Osteocyte (in vitro differentiated cells): ENCODE measurements around the gene HSPA4. TPM values are rescaled to one million over a fixed set of nuclear protein-coding genes. Genes with fewer than 3 reads are reported as not detected.

ENCODE experiments used
- DNase-seq: peaks from one replicate; pipeline ENCODE4 v3.0.0; 2021; ENCODE audit warnings: mixed read lengths; ENCODE audit not compliant: unreplicated experiment; ENCODE audit errors: extremely low spot score
- H3K27ac Mint-ChIP-seq: one replicate; pipeline ENCODE4 v1.8.0; 2021; ENCODE audit warnings: mild to moderate bottlenecking, mixed read lengths; ENCODE audit not compliant: unreplicated experiment
- H3K27me3 Mint-ChIP-seq: one replicate; pipeline ENCODE4 v1.8.0; 2021; ENCODE audit warnings: mixed read lengths; ENCODE audit not compliant: unreplicated experiment
- H3K36me3 Mint-ChIP-seq: one replicate; pipeline ENCODE4 v1.8.0; 2021; ENCODE audit warnings: mixed read lengths; ENCODE audit not compliant: unreplicated experiment
- H3K4me1 Mint-ChIP-seq: one replicate; pipeline ENCODE4 v1.8.0; 2021; ENCODE audit warnings: mixed read lengths; ENCODE audit not compliant: unreplicated experiment
- H3K4me3 Mint-ChIP-seq: one replicate; pipeline ENCODE4 v1.8.0; 2021; ENCODE audit warnings: mild to moderate bottlenecking, moderate library complexity, mixed read lengths; ENCODE audit not compliant: unreplicated experiment
- H3K9me3 Mint-ChIP-seq: one replicate; pipeline ENCODE4 v1.8.0; 2021; ENCODE audit warnings: mixed read lengths; ENCODE audit not compliant: unreplicated experiment
- CTCF ChIP-seq: fragments of 200-600 bp; sonication (generic); IDR thresholded peaks from 2 replicates; pipeline ENCODE4 v1.5.0; 2021; ENCODE audit warnings: antibody characterized with exemption, mild to moderate bottlenecking, moderate library complexity
- total RNA-seq: library from RNA; stranded (reverse); gene quantifications from 2 replicates; pipeline ENCODE4 v1.2.1, GENCODE V29; 2021

Gene HSPA4
- total RNA-seq, 1 donor from 2014 or later: 94.9 TPM

- no peak for DNase-seq
- H3K27ac Mint-ChIP-seq: no peak overlapping the region
- no peaks in the 10 kb centered on the region for H3K36me3 Mint-ChIP-seq
- no peaks in the 10 kb centered on the region for H3K9me3 Mint-ChIP-seq
- H3K4me3 Mint-ChIP-seq: no peak overlapping the region
- no peak for TF ChIP-seq CTCF
- no peaks in the 10 kb centered on the region for H3K4me1 Mint-ChIP-seq
- H3K27me3 Mint-ChIP-seq: peaks cover 28% of the 10 kb centered on the region
Observed at GRCh38 chr5:133155326-133155969, 103.6 kb downstream of the HSPA4 start.

Other genes with a start within 250 kb of the HSPA4 start
- not detected in 2 replicates for gene SOWAHA, start 238.7 kb upstream of the HSPA4 start, total RNA-seq
- 3.2 and 4.5 TPM in 2 replicates for gene SHROOM1, start 221.4 kb upstream of the HSPA4 start, total RNA-seq
- gene GDF9, start 185.5 kb upstream of the HSPA4 start, total RNA-seq: 0.30 and 0.50 TPM in 2 replicates
- 371 and 387 TPM in 2 replicates for gene UQCRQ, start 185.4 kb upstream of the HSPA4 start, total RNA-seq
- gene LEAP2, start 178.3 kb upstream of the HSPA4 start, total RNA-seq: 0.78 and 0.91 TPM in 2 replicates
- 106 and 114 TPM in 2 replicates for gene AFF4, start 88.4 kb upstream of the HSPA4 start, total RNA-seq
- gene ZCCHC10, start 25.5 kb upstream of the HSPA4 start, total RNA-seq: 17.8 and 21.0 TPM in 2 replicates